ENCODE measurements around the gene KCND3. TPM values are rescaled to one million over a fixed set of nuclear protein-coding genes. Genes with fewer than 3 reads are reported as not detected.

The KCND3 gene
- total and polyA plus RNA-seq, 2 experiments from 2014 or later, result 0.10 to 0.18 TPM

DNA sequence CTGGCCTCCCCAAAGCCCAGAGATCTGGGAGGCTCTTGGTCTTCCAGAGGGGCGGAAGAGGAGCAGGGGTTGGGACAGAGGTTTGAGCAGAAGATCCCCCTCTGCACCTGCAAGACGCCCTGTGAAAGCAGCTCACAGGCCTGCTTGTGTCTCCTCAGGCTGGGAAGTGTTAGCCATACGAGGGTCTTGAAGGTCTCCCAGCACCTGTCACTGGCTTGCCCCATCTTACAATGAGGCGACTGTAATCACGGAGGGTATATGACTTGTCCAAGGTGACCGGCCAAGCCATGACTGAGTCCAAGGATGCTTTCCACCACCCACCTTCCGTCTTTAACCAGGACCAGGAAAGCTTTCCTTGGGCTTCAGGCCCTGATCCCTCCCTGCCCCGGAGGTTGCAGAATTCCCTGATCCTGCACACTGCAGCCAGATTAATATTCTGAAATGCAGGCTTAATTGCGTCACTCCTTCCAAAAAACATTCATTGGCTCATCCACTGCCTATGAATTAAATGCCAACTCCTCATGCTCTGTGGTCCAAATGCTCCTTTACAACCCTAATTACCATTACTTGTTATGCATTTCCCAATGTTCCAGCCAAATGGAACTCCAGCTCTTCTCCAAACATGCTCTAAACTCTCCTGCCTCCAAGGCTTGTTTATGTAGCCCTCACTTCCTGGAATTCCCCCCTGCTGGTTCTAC lies 169.8 kb downstream of the KCND3 start:
- Mint-ChIP-seq H3K9me3 (no peaks in the 10 kb centered on the region), H3K4me3 (no peak overlapping the region)
- no peak for ATAC-seq

DNA sequence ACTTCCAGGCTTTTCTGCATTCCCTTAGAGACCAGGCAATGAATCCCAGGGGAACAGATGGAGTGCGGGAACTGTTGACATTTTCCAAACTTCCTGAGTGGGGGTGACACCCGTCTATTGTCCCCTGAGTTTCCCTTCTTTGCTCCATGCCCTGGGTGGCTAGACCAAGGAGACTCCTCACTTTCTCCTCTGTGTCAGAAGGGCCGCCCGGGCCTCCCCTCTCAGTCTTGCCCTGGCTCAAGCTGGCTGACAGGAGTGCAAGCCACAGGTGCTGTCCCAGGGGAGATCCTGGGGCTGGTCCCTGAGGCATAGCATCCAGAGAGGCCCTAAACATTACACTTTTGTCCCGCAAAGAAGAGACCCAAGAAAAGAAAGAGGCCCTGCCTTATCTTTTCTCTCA lies 170.9 kb downstream of the KCND3 start:
- H3K4me1 Mint-ChIP-seq, result peaks cover 6% of the 10 kb centered on the region; the same call in 2 of the 3 replicates
- H3K27me3 Mint-ChIP-seq (ENCODE audit: insufficient read depth, low read depth, poor library complexity), result peaks cover 1% of the 10 kb centered on the region
- H3K27ac ChIP-seq (ENCODE audit: low read depth), result no peak overlapping the region
- H3K9me2 ChIP-seq (ENCODE audit: insufficient read depth), result no peaks in the 10 kb centered on the region
- no peaks in the 10 kb centered on the region for H3F3A ChIP-seq (replicated peaks; ENCODE audit: low read depth)
- no peak for ATAC-seq
- no peak overlapping the region for H3K4me3 ChIP-seq
- no peak overlapping the region for H3K4me3 Mint-ChIP-seq
- H3K4me1 ChIP-seq (ENCODE audit: insufficient read depth), result no peaks in the 10 kb centered on the region
- DNase-seq (ENCODE audit: low spot score), result no peak
- H3K79me2 ChIP-seq (replicated peaks; ENCODE audit: insufficient read depth), result no peaks in the 10 kb centered on the region
- H4K20me1 ChIP-seq (replicated peaks; ENCODE audit: insufficient read depth), result no peaks in the 10 kb centered on the region
- H3K9me3 Mint-ChIP-seq, result no peaks in the 10 kb centered on the region
- no peaks in the 10 kb centered on the region for H3K36me3 Mint-ChIP-seq (ENCODE audit: low read depth)
- H2AFZ ChIP-seq, result no peak overlapping the region
- H3K27me3 ChIP-seq (ENCODE audit: insufficient read depth), result no peaks in the 10 kb centered on the region
- no peak overlapping the region for H3K27ac Mint-ChIP-seq
- no peak overlapping the region for H3K4me2 ChIP-seq
- H3K36me3 ChIP-seq (ENCODE audit: insufficient read depth), result no peaks in the 10 kb centered on the region
- TF ChIP-seq NANOG (IDR thresholded peaks at IDR 0.05; ENCODE audit: borderline replicate concordance), result no peak
- TF ChIP-seq ZNF114 (CRISPR knock-in tag; IDR thresholded peaks at IDR 0.05), result no peak
- TF ChIP-seq CREB1 (CRISPR knock-in tag; IDR thresholded peaks at IDR 0.05; ENCODE audit: low read depth), result no peak
- TF ChIP-seq ZNF331 (CRISPR knock-in tag; IDR thresholded peaks at IDR 0.05; ENCODE audit: low read depth), result no peak
- TF ChIP-seq POLR2AphosphoS5 (IDR thresholded peaks at IDR 0.05; ENCODE audit: low read depth), result no peak
- TF ChIP-seq, protein P1, sequence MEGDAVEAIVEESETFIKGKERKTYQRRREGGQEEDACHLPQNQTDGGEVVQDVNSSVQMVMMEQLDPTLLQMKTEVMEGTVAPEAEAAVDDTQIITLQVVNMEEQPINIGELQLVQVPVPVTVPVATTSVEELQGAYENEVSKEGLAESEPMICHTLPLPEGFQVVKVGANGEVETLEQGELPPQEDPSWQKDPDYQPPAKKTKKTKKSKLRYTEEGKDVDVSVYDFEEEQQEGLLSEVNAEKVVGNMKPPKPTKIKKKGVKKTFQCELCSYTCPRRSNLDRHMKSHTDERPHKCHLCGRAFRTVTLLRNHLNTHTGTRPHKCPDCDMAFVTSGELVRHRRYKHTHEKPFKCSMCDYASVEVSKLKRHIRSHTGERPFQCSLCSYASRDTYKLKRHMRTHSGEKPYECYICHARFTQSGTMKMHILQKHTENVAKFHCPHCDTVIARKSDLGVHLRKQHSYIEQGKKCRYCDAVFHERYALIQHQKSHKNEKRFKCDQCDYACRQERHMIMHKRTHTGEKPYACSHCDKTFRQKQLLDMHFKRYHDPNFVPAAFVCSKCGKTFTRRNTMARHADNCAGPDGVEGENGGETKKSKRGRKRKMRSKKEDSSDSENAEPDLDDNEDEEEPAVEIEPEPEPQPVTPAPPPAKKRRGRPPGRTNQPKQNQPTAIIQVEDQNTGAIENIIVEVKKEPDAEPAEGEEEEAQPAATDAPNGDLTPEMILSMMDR (conservative IDR thresholded peaks at IDR 0.05; ENCODE audit: low read depth in 2 of 2), result no peak
- TF ChIP-seq STAT1 (IDR thresholded peaks at IDR 0.05; ENCODE audit: unreplicated experiment), result no peak
- TF ChIP-seq, protein P2, sequence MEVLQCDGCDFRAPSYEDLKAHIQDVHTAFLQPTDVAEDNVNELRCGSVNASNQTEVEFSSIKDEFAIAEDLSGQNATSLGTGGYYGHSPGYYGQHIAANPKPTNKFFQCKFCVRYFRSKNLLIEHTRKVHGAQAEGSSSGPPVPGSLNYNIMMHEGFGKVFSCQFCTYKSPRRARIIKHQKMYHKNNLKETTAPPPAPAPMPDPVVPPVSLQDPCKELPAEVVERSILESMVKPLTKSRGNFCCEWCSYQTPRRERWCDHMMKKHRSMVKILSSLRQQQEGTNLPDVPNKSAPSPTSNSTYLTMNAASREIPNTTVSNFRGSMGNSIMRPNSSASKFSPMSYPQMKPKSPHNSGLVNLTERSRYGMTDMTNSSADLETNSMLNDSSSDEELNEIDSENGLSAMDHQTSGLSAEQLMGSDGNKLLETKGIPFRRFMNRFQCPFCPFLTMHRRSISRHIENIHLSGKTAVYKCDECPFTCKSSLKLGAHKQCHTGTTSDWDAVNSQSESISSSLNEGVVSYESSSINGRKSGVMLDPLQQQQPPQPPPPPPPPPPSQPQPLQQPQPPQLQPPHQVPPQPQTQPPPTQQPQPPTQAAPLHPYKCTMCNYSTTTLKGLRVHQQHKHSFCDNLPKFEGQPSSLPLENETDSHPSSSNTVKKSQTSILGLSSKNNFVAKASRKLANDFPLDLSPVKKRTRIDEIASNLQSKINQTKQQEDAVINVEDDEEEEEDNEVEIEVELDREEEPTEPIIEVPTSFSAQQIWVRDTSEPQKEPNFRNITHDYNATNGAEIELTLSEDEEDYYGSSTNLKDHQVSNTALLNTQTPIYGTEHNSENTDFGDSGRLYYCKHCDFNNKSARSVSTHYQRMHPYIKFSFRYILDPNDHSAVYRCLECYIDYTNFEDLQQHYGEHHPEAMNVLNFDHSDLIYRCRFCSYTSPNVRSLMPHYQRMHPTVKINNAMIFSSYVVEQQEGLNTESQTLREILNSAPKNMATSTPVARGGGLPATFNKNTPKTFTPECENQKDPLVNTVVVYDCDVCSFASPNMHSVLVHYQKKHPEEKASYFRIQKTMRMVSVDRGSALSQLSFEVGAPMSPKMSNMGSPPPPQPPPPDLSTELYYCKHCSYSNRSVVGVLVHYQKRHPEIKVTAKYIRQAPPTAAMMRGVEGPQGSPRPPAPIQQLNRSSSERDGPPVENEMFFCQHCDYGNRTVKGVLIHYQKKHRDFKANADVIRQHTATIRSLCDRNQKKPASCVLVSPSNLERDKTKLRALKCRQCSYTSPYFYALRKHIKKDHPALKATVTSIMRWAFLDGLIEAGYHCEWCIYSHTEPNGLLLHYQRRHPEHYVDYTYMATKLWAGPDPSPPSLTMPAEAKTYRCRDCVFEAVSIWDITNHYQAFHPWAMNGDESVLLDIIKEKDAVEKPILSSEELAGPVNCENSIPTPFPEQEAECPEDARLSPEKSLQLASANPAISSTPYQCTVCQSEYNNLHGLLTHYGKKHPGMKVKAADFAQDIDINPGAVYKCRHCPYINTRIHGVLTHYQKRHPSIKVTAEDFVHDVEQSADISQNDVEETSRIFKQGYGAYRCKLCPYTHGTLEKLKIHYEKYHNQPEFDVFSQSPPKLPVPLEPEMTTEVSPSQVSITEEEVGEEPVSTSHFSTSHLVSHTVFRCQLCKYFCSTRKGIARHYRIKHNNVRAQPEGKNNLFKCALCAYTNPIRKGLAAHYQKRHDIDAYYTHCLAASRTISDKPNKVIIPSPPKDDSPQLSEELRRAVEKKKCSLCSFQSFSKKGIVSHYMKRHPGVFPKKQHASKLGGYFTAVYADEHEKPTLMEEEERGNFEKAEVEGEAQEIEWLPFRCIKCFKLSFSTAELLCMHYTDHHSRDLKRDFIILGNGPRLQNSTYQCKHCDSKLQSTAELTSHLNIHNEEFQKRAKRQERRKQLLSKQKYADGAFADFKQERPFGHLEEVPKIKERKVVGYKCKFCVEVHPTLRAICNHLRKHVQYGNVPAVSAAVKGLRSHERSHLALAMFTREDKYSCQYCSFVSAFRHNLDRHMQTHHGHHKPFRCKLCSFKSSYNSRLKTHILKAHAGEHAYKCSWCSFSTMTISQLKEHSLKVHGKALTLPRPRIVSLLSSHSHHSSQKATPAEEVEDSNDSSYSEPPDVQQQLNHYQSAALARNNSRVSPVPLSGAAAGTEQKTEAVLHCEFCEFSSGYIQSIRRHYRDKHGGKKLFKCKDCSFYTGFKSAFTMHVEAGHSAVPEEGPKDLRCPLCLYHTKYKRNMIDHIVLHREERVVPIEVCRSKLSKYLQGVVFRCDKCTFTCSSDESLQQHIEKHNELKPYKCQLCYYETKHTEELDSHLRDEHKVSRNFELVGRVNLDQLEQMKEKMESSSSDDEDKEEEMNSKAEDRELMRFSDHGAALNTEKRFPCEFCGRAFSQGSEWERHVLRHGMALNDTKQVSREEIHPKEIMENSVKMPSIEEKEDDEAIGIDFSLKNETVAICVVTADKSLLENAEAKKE (CRISPR knock-in tag; IDR thresholded peaks at IDR 0.05), result no peak
- TF ChIP-seq EZH2 (IDR thresholded peaks at IDR 0.05; ENCODE audit: low read depth, unreplicated experiment), result no peak
- no peak for TF ChIP-seq JUNB (IDR thresholded peaks at IDR 0.05; ENCODE audit: unreplicated experiment)
- TF ChIP-seq, protein P3, sequence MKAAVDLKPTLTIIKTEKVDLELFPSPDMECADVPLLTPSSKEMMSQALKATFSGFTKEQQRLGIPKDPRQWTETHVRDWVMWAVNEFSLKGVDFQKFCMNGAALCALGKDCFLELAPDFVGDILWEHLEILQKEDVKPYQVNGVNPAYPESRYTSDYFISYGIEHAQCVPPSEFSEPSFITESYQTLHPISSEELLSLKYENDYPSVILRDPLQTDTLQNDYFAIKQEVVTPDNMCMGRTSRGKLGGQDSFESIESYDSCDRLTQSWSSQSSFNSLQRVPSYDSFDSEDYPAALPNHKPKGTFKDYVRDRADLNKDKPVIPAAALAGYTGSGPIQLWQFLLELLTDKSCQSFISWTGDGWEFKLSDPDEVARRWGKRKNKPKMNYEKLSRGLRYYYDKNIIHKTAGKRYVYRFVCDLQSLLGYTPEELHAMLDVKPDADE (IDR thresholded peaks at IDR 0.05), result no peak

More for the DNA sequence above, 169.8 kb downstream of the KCND3 start:
- TF ChIP-seq EZH2phosphoT487 (IDR thresholded peaks at IDR 0.05; ENCODE audit: unreplicated experiment) (no peak), NANOG (IDR thresholded peaks at IDR 0.05; ENCODE audit: borderline replicate concordance) (no peak), ZNF114 (CRISPR knock-in tag; IDR thresholded peaks at IDR 0.05) (no peak), EZH2 (IDR thresholded peaks at IDR 0.05; ENCODE audit: low read depth, unreplicated experiment) (no peak), POLR2AphosphoS5 (IDR thresholded peaks at IDR 0.05; ENCODE audit: low read depth) (no peak)
- Histone ChIP-seq H3K36me3 (ENCODE audit: insufficient read depth) (no peaks in the 10 kb centered on the region), H2AFZ (no peak overlapping the region), H4K20me1 (replicated peaks; ENCODE audit: insufficient read depth) (no peaks in the 10 kb centered on the region), H3F3A (replicated peaks; ENCODE audit: low read depth) (no peaks in the 10 kb centered on the region), H3K27ac (ENCODE audit: low read depth) (no peak overlapping the region), H3K9me2 (ENCODE audit: insufficient read depth) (no peaks in the 10 kb centered on the region), H3K4me1 (ENCODE audit: insufficient read depth) (no peaks in the 10 kb centered on the region), H3K79me2 (replicated peaks; ENCODE audit: insufficient read depth) (no peaks in the 10 kb centered on the region), H3K4me3 (no peak overlapping the region), H3K4me2 (no peak overlapping the region), H3K27me3 (ENCODE audit: insufficient read depth) (no peaks in the 10 kb centered on the region)
- no peak overlapping the region for H3K27ac Mint-ChIP-seq
- peaks cover 3% of the 10 kb centered on the region; the same call in 1 of the 3 replicates for H3K4me1 Mint-ChIP-seq
- H3K27me3 Mint-ChIP-seq (ENCODE audit: insufficient read depth, low read depth, poor library complexity), result peaks cover 1% of the 10 kb centered on the region
- H3K36me3 Mint-ChIP-seq (ENCODE audit: low read depth), result no peaks in the 10 kb centered on the region
- no peak for DNase-seq (ENCODE audit: low spot score)
